Hypothalamus (tissue), 51 donors: ENCODE measurements around the gene FGF7.
"Not testable (repeated sequence)": the region's sequence is repeated elsewhere in the genome, so short reads cannot be mapped to it uniquely, and the experiment has no call there.

Source experiments
- DNase-seq, 51 donors: peaks; one replicate each; lab custom pipeline; 2025; lab: John Stamatoyannopoulos, UW

The FGF7 gene

DNA sequence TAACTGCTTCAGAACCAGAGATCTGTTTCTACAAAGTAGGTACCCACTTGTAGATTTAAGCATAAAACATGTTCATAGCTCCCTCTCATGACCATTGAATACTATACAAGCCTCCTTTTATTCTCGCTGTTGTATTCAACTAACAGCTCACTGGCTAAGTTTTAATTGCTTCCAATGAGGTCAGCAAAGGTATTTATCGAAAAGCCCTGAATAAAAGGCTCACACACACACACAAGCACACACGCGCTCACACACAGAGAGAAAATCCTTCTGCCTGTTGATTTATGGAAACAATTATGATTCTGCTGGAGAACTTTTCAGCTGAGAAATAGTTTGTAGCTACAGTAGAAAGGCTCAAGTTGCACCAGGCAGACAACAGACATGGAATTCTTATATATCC lies at the start of gene FGF7:
Gene FGF7, plus strand, starts transcription at position 222 of the 400 bp plus-strand sequence. CDS start 1,056 bp downstream, outside the sequence.
- DNase-seq: peak in 2 of 51 donors; percentile 5 to 13

DNA sequence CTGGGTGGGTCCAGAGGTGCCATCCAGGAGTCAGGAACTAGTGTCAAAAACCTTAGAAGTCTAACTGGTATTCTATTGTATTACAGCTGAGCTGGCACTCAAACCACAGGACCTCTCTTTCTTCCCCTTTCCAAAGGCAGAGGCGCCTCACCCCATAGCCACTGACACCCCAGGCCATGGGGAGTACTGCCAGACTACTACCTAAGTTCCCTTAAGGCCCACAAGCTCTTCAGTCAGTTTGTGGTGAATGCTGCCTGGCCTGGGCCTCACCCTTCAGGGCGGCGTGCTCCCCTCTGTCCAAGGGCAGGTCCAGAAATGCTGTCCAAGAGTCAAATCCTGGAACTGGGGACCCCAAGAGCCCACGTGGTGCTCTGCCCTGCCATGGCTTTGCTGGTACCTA lies 43.0 kb upstream of the FGF7 start:
- no peak for DNase-seq

GRCh38 chr15:49380912-49381311 lies 42.1 kb upstream of the FGF7 start:
- no peak for DNase-seq

- DNase-seq: no peak
Measured at GRCh38 chr15:49382394-49382793, 40.6 kb upstream of the FGF7 start.

- DNase-seq: no peak
Measured at GRCh38 chr15:49383266-49383665, 39.8 kb upstream of the FGF7 start.

DNA sequence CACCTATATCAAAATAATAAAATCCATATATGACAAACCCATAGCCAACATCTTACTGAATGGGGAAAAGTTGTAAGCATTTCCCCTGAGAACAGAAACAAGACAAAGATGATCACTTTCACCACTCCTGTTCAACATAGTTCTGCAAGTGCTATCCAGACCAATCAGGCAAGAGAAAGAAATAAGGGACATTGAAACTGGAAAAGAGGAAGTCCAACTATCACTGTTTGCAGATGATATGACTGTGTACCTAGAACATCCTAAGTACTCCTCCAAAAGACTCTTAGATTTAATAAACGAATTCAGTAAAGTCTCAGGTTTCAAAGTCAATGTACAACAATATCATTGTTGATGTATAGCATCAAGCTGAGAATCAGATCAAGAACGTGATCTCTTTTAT lies 35.6 kb upstream of the FGF7 start:
- DNase-seq: no peak

DNA sequence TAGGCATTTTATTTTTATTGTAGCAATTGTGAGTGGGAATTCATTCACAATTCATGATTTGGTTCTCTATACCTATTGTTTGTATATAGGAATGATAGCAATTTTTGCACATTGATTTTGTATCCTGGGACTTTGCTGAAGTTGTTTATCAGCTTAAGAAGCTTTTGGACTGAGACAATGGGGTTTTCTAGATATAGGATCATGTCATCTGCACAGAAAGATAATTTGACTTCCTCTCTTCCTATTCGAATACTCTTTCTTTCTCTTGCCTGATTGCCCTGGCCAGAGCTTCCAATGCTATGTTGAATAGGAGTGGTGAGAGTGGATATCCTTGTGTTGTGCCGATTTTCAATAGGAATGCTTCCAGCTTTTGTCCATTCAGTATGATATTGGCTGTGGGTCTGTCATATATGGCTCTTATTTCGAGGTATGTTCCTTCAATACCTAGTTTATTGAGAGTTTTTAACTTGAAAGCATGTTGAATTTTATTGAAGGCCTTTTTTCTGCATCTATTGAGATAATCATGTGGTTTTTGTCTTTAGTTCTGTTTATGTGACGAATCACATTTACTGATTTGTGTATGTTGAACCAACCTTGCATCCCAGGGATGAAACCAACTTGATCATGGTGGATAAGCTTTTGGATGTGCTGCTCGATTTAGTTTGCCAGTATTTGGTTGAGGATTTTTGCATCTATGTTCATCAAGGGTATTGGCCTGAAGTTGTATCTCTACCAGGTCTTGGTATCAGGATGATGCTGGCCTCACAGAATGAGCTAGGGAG lies 20.3 kb upstream of the FGF7 start:
- not testable (repeated sequence) for DNase-seq

DNA sequence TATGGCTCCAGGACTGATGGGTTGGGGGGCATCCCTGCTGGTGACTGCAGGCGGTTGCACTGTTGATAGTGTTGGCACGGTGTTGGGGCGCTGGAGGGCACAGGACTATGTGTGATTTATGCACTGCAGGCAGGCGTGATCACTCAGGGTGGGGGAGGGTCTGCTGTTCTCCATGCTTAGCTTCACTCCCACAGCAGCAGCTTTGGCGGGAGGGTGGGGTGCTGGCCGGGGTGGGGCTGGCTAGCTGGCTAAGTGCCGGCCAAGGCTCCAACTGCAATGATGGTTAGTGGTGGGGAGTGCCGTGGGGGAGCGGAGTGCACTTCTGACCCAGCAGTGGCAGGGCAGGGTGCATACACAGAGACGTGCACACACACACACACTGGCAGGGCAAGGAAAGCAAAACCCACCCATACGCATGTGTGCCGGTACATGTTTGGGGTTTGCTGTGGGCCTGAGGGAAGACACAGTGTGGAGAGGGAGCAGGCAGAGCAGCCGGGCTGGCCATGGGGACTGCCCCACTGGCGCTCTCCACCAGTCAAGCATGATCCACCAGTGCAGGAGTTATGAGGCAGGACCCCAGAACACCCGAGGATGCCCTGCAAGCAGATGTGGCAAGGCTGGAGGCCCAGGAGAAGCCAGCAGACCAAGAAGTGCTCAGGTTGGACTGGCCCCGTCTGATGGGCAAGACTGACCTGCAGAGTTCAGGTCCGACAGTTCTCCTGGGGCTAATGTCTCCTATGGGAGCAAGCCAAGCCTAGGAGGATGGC lies 16.5 kb upstream of the FGF7 start:
- no peak for DNase-seq

- DNase-seq: no peak
Measured at GRCh38 chr15:49410641-49411040, 12.4 kb upstream of the FGF7 start.

DNA sequence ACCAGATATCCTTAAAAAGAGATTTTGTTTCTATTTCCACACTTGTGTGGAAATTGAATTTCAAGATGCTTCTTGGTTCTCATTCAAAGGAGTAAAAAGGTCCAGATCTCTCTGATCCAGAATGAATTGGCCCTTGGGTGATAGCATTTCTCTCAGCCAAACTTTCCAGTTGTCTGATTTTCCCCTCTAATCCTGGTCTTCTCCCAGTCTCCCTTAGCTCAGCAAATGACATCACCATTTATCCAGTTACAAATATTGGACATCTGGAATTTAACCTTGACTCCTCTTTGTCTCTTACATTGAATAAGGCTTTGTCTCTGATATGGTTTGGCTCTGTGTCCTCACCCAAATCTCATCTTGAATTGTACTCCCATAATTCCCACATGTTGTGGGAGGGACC lies 10.2 kb upstream of the FGF7 start:
- DNase-seq: no peak

GRCh38 chr15:49415149-49415548 lies 7.9 kb upstream of the FGF7 start:
- no peak for DNase-seq

GRCh38 chr15:49415638-49416037 lies 7.4 kb upstream of the FGF7 start:
- DNase-seq: no peak

GRCh38 chr15:49418811-49419210 lies 4.2 kb upstream of the FGF7 start:
- no peak for DNase-seq

- DNase-seq: peak in 15 of 51 donors; percentile 3 to 56 (median 11)
Measured at GRCh38 chr15:49421991-49422390, 1.1 kb upstream of the FGF7 start.

DNA sequence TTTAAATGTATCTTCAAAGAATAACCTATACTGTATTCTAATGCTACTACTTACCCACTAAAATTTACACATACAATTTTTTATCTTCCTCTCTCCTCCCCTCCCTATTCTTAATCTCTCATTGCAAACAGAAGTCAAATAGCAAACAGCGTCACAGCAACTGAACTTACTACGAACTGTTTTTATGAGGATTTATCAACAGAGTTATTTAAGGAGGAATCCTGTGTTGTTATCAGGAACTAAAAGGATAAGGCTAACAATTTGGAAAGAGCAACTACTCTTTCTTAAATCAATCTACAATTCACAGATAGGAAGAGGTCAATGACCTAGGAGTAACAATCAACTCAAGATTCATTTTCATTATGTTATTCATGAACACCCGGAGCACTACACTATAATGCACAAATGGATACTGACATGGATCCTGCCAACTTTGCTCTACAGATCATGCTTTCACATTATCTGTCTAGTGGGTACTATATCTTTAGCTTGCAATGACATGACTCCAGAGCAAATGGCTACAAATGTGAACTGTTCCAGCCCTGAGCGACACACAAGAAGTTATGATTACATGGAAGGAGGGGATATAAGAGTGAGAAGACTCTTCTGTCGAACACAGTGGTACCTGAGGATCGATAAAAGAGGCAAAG lies 984 bp downstream of the FGF7 start:
- DNase-seq: no peak

DNA sequence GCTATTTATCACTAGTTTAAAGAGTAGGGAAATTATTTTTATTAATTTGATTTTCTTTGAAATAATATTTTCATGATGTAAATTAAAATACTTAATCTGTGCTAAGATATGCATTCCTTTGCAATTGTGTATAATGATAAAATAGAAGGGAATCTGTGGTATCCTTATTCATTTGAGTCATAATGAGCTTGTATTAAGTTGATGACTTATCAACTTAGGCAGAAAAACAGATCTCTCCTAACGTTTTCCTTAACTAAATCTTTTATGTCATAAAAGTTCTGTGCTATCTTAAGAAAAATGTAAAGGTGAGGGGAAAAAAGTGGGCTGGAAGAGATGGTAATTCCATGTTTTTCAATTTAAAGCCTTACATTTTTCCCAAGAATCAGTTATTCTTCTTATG lies 1.9 kb downstream of the FGF7 start:
- no peak for DNase-seq

- no peak for DNase-seq
Measured at GRCh38 chr15:49427372-49427771, 4.3 kb downstream of the FGF7 start.

DNA sequence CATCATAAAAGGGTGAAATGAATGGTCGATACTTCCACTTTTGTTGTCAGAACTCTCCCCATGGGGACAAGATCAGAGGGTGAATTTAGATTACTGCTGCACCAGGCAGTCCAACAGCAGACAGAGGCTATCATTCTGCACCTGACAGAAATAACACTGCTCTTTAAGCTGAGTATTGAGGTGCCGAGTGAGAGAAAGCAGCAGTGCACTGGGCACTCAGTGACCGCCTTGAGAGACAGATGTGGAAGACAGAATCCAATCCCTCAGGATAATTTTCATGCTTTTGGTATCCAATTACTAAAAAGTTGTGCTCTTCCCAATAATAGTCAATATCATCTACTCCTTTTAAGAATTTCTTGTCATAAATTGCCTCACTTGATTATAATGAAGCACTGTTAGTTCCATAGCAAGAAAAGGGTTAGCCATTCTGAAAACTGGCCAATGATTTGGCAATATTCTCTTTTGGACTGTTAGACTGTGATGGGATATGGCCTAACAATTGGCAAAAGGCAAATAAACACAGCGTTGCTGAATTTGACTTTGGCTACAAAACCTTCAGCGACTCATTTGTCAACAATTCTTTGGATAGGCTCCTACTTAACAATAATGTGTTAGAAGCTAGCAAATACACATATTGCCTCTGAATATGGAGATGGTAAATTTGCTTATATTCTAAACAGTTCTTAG lies 5.5 kb downstream of the FGF7 start:
- no peak for DNase-seq

DNA sequence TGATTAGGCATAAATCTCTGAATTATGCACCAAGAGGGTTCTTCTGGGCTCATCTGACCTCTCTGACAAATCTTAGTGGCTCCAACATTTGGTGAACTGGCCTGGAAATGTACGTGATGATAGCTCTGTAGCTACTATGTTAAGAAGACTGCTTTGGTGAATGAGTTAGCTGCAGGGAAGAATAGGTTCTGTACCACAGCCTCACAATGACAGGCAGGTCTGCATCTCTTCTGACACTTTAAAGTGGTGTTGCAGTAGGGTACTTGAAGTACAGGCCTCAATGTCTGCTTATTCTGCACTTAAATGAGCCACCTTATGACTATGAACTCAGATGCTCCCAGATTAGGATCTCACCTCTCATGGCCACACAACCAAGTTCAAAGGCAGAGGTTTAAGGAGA lies 7.0 kb downstream of the FGF7 start:
- DNase-seq: no peak

DNA sequence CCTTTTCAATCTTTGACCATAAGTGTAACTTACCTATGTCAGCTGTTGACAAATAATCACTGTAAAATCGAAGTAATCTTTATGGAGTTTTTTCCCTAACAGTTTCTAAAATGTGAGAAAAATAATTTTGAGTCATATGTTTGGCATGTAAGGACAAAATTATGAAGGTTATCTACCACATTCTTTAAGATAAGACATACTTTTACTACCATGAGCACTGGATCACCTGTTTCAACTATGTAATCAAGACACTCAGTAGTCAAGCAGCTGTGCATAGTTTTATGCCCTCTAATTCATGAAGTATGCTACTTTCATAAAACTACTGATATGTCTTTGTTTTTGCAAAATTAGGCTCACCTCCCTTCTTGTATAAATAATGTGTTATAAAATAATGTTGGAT lies 12.1 kb downstream of the FGF7 start:
- DNase-seq: no peak

GRCh38 chr15:49436751-49437150 lies 13.7 kb downstream of the FGF7 start:
- DNase-seq: no peak
